Measurements from ENCODE around the gene MAD1L1.

GRCh38 chr7:1890289-1891235 is 342.2 kb downstream of the MAD1L1 start:
- TF ChIP-seq CTCF (IDR thresholded peaks at IDR 0.05) (no peak), POLR2A (IDR thresholded peaks at IDR 0.05) (no peak)
